ENCODE results near the gene ALDH1L1.

DNA sequence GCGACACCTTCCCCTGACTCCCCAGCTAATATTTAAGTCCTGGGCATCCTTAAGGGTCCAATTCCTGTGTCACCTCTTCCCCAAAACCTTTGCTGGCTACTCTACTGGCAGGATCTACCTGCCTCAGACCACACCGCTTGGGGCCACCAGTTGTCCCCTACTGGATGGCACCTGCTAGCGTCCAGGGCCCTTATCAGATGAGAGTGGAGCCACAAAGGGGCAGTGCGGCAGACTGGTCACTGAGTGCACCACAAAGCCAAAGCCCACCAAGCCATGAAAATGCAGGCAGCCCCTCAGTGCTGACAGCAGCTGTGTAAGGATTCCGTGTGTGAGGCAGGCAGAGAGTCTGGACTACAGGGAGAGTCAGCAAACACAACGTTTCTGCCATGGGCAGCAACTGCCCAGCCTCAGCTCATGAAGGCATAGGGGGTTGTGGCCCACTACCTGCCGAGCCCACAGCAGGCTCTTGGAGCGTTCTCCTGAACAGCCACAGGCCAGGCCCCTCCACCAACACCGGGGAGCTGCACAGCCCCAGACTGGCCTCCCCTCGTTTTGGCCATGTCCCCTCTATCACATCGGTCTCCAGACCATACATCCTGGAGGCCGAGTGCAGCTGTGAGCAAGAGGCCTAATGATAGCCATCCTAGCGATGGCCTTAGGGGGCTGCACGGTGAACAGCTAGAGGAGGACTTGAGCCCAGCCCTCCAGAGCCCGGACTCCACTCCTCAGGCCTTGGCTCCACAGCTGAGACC is 32.3 kb downstream of the ALDH1L1 start:
- TF ChIP-seq ZNF274 (IDR thresholded peaks at IDR 0.05; ENCODE audit: low read depth, low read length) (no peak), SUZ12 (IDR thresholded peaks at IDR 0.05; ENCODE audit: extremely low read depth, insufficient read depth, insufficient read length) (no peak)
